ENCODE measurements around the gene NELL1. TPM values are rescaled to one million over a fixed set of nuclear protein-coding genes. Genes with fewer than 3 reads are reported as not detected.

Gene NELL1
- total and polyA plus RNA-seq, 2 donors (not counting 3 experiments of a cell fraction or from before 2014, with no cell fraction given) = not detected

- BruUV-seq (replicated peaks) = no TSS peak
- Histone ChIP-seq H3K4me2 (ENCODE audit: insufficient read depth, low read length) (no peak overlapping the region), H3K9me1 (replicated peaks; ENCODE audit: control insufficient read depth, extremely low read depth, insufficient read depth, low read length) (no peaks in the 10 kb centered on the region), H3K27ac (ENCODE audit: insufficient read depth, low read depth, low read length) (no peak overlapping the region), H2AFZ (ENCODE audit: low read depth, low read length) (no peak overlapping the region), H3K79me2 (ENCODE audit: control insufficient read depth, insufficient read depth, low read length) (no peaks in the 10 kb centered on the region), H3K9ac (replicated peaks; ENCODE audit: extremely low read depth, insufficient read depth, low read length) (no peak overlapping the region), H3K9me3 (replicated peaks; ENCODE audit: control insufficient read depth, insufficient read depth, low read length) (peaks cover 2% of the 10 kb centered on the region), H3K36me3 (ENCODE audit: control insufficient read depth in 2 of 2, extremely low read depth in 1 of 2, insufficient read depth in 2 of 2, low read length in 2 of 2) (no peaks in the 10 kb centered on the region), H4K20me1 (replicated peaks; ENCODE audit: control insufficient read depth, extremely low read depth, insufficient read depth, low read length) (no peaks in the 10 kb centered on the region), H3K4me3 (replicated peaks in 1 of 3; ENCODE audit: insufficient read depth in 1 of 3, low read depth in 1 of 3, low read length in 3 of 3) (no peak overlapping the region), H3K4me1 (ENCODE audit: control insufficient read depth, extremely low read depth, insufficient read depth, low read length) (no peaks in the 10 kb centered on the region), H3K27me3 (ENCODE audit: control insufficient read depth in 2 of 2, insufficient read depth in 2 of 2, low read length in 2 of 2) (no peaks in the 10 kb centered on the region)
- dilution Hi-C loops (cut with MboI; ENCODE audit: extremely low pct_ligation_motif_present, low sequenced_read_pairs) (no loop called here), intact Hi-C loops (cut with micrococcal nuclease) (no loop called here)
- ChIA-PET POLR2A (no interaction called here), CTCF (no interaction called here)
- no peak for TF ChIP-seq POLR2AphosphoS5 (IDR thresholded peaks at IDR 0.05; ENCODE audit: insufficient read depth, low read depth, low read length)
- no peak for TF ChIP-seq CTCF (IDR thresholded peaks at IDR 0.05; ENCODE audit: extremely low read depth in 1 of 2, insufficient read depth in 1 of 2, low read depth in 1 of 2, low read length in 2 of 2)
- no peak for TF ChIP-seq MAX (IDR thresholded peaks at IDR 0.05; ENCODE audit: insufficient read depth, insufficient read length)
- no peak for TF ChIP-seq JUN (IDR thresholded peaks at IDR 0.05; ENCODE audit: borderline replicate concordance, insufficient read depth, insufficient read length, low read depth)
- no peak for TF ChIP-seq POLR2A (IDR thresholded peaks at IDR 0.05; ENCODE audit: low read depth, low read length)
- no peak for DNase-seq (ENCODE audit: low read depth, low spot score)
- no peak for FAIRE-seq
These were observed 212.1 kb downstream of the NELL1 start for GRCh38 chr11:20881328-20882079.

- Histone ChIP-seq H3K9ac (replicated peaks; ENCODE audit: extremely low read depth, insufficient read depth, low read length) (no peak overlapping the region), H3K4me1 (ENCODE audit: control insufficient read depth, extremely low read depth, insufficient read depth, low read length) (no peaks in the 10 kb centered on the region), H3K27me3 (ENCODE audit: control insufficient read depth in 2 of 2, insufficient read depth in 2 of 2, low read length in 2 of 2) (no peaks in the 10 kb centered on the region), H3K9me3 (replicated peaks; ENCODE audit: control insufficient read depth, insufficient read depth, low read length) (peaks cover 2% of the 10 kb centered on the region), H3K36me3 (ENCODE audit: control insufficient read depth in 2 of 2, extremely low read depth in 1 of 2, insufficient read depth in 2 of 2, low read length in 2 of 2) (no peaks in the 10 kb centered on the region), H2AFZ (ENCODE audit: low read depth, low read length) (no peak overlapping the region), H3K79me2 (ENCODE audit: control insufficient read depth, insufficient read depth, low read length) (no peaks in the 10 kb centered on the region), H4K20me1 (replicated peaks; ENCODE audit: control insufficient read depth, extremely low read depth, insufficient read depth, low read length) (no peaks in the 10 kb centered on the region), H3K4me3 (replicated peaks in 1 of 3; ENCODE audit: insufficient read depth in 1 of 3, low read depth in 1 of 3, low read length in 3 of 3) (no peak overlapping the region), H3K27ac (ENCODE audit: insufficient read depth, low read depth, low read length) (no peak overlapping the region), H3K9me1 (replicated peaks; ENCODE audit: control insufficient read depth, extremely low read depth, insufficient read depth, low read length) (no peaks in the 10 kb centered on the region), H3K4me2 (ENCODE audit: insufficient read depth, low read length) (no peak overlapping the region)
- TF ChIP-seq MYC (IDR thresholded peaks at IDR 0.05; ENCODE audit: low read depth, low read length) (no peak), FOS (IDR thresholded peaks at IDR 0.05; ENCODE audit: borderline replicate concordance, insufficient read depth, low read length) (no peak), MAX (IDR thresholded peaks at IDR 0.05; ENCODE audit: insufficient read depth, insufficient read length) (no peak), POLR2AphosphoS5 (IDR thresholded peaks at IDR 0.05; ENCODE audit: insufficient read depth, low read depth, low read length) (no peak), JUN (IDR thresholded peaks at IDR 0.05; ENCODE audit: borderline replicate concordance, insufficient read depth, insufficient read length, low read depth) (no peak), POLR2A (IDR thresholded peaks at IDR 0.05; ENCODE audit: low read depth, low read length) (no peak)
- FAIRE-seq (no peak), DNase-seq (ENCODE audit: low read depth, low spot score) (no peak)
- dilution Hi-C loops (cut with MboI; ENCODE audit: extremely low pct_ligation_motif_present, low sequenced_read_pairs) = no loop called here
- CTCF ChIA-PET = no interaction called here
- intact Hi-C loops (cut with micrococcal nuclease) = no loop called here
- POLR2A ChIA-PET = no interaction called here
- BruUV-seq (replicated peaks) = no TSS peak
These were observed 217.8 kb downstream of the NELL1 start for GRCh38 chr11:20887137-20887536.

Measured in endothelial cell of umbilical vein (primary cell).